SK-N-DZ (cell line): ENCODE measurements around the gene CP.

Source experiments
- DNase-seq: peaks from one replicate; pipeline ENCODE4 v3.0.0-alpha.2; 2015; ENCODE audit warnings: low spot score

The CP gene

DNA sequence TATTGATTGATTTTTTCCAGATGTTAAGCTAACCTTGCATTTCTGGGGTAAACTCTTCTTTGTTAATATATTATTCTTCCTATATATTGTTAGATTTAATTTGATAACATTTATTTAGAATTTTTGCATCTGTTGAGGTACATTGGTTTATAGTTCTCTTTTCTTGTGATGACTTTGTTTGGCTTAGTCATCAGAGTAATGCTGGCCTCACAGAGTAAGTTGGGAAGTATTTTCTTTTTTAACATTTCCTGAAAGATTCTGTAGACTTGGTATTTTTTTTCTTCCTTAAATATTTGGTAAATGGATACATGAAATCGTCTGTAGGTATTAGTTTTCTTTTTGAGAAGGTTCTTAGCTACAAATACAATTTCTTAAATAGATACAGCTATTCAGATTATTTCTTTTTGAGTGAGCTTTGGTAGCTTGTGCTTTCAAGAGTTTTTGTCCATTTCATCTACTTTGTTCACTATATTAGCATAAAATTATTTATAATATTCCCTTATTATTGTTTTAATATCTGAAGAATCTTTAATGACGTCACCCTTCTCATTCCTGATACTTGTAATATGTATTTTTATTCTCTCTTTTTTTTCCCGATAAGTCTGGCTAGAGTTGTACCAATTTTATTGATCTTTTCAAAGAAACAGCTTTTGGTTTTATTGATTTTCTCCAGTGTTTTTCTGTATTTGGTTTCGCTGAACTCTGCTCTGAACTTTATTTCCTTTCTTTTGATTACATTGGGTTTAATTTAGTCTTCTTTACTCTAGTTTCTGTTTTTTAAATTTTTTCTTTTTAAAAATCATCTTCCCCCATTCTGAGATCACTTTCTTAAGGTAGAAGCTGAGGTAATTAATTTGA is 98.7 kb downstream of the CP start:
- no peak for DNase-seq
